ENCODE measurements around the gene DUSP15. TPM values are rescaled to one million over a fixed set of nuclear protein-coding genes. Genes with fewer than 3 reads are reported as not detected.

DUSP15 gene
- total and polyA plus RNA-seq, 9 of the 15 experiments (the other 6 are each of a cell fraction or from before 2014, with no cell fraction given), result 0.34 TPM; not detected in 8

GRCh38 chr20:31859998-31860380, 10.3 kb downstream of the DUSP15 start:
- Histone ChIP-seq H3K9me1 (ENCODE audit: control insufficient read depth, insufficient read depth, low read length) (peaks cover 2% of the 10 kb centered on the region), H3K4me1 (replicated peaks in 1 of 2; ENCODE audit: control insufficient read depth in 2 of 2, insufficient read depth in 2 of 2, low read length in 2 of 2) (peaks cover 0 to 17% of the 10 kb centered on the region in 2 experiments; a peak in 3 of 5 replicates), H3K4me2 (ENCODE audit: insufficient read depth, low read length) (no peak overlapping the region), H3K9ac (ENCODE audit: insufficient read depth in 1 of 2, low read depth in 2 of 2, low read length in 2 of 2) (no peak overlapping the region; a peak in 1 of 4 replicates), H2AFZ (ENCODE audit: low read depth, low read length) (no peak overlapping the region), H3K36me3 (ENCODE audit: control insufficient read depth, insufficient read depth, low read length) (no peaks in the 10 kb centered on the region), H3K27ac (ENCODE audit: extremely low read depth, low read depth, low read length) (no peak overlapping the region), H3K79me2 (ENCODE audit: control insufficient read depth, insufficient read depth, low read length) (no peaks in the 10 kb centered on the region), H3K27me3 (ENCODE audit: control insufficient read depth in 2 of 2, insufficient read depth in 2 of 2, low read length in 2 of 2) (peaks cover 24 to 69% of the 10 kb centered on the region in 2 experiments), H4K20me1 (replicated peaks; ENCODE audit: control insufficient read depth, insufficient read depth, low read length) (peaks cover 14% of the 10 kb centered on the region), H3K9me3 (replicated peaks; ENCODE audit: control insufficient read depth, insufficient read depth, low read depth, low read length) (no peaks in the 10 kb centered on the region), H3K4me3 (no peak overlapping the region)
- POLR2A ChIA-PET, result no interaction called here
- CTCF ChIA-PET (ENCODE audit: low intra/inter-chr PET ratio), result no interaction called here
- in situ Hi-C loops (cut with MboI) (loop anchor here (5.0 to 10.0 kb wide), 2 partner anchors 92 to 165 kb away; partner anchors contain the start of gene PDRG1), intact Hi-C loops (cut with micrococcal nuclease) (no loop called here)
- no TSS peak for BruUV-seq (replicated peaks)
- ATAC-seq (no peak), FAIRE-seq (no peak), DNase-seq (ENCODE audit: extremely low read depth in 1 of 4, low spot score in 3 of 4) (no peak)
- 3% methylated on average over 7 of the region's 7 CpGs for WGBS (ENCODE audit: insufficient coverage, low coverage, missing lambda C conversion rate)
- no peak for TF ChIP-seq KLF16 (IDR thresholded peaks at IDR 0.05)
- no peak for TF ChIP-seq ZNF592 (IDR thresholded peaks at IDR 0.05)
- no peak for TF ChIP-seq RBFOX2 (IDR thresholded peaks at IDR 0.05; ENCODE audit: low read depth, low read length)
- no peak for TF ChIP-seq IRF9 (tag; IDR thresholded peaks at IDR 0.05)
- no peak for TF ChIP-seq ZBTB5 (IDR thresholded peaks at IDR 0.05)
- TF ChIP-seq HNRNPLL (IDR thresholded peaks at IDR 0.05; ENCODE audit: low read depth, low read length, poor library complexity, severe bottlenecking), result no peak
- no peak for TF ChIP-seq SMARCA5 (IDR thresholded peaks at IDR 0.05)
- TF ChIP-seq ZNF354B (CRISPR knock-in tag; IDR thresholded peaks at IDR 0.05), result no peak
- TF ChIP-seq ARNT (IDR thresholded peaks at IDR 0.05), result no peak
- TF ChIP-seq ETS1 (conservative IDR thresholded peaks at IDR 0.05; ENCODE audit: control insufficient read depth, low read depth, low read length), result no peak
- no peak for TF ChIP-seq ARID1B (IDR thresholded peaks at IDR 0.05)
- no peak for TF ChIP-seq CTCF (IDR thresholded peaks at IDR 0.05 in 2 of 3, conservative IDR thresholded peaks at IDR 0.05 in 1 of 3; ENCODE audit: insufficient read depth in 2 of 3, low read depth in 1 of 3, low read length in 3 of 3)
- no peak for TF ChIP-seq SAFB2 (IDR thresholded peaks at IDR 0.05; ENCODE audit: borderline replicate concordance, low read depth, low read length, severe bottlenecking)
